G401.6 (cell line): ENCODE results near the gene TXNDC16.

Experiments used
- FAIRE-seq: peaks from 2 replicates; lab custom pipeline; 2012; peaks lifted over from hg19 to GRCh38; lab: Jason Lieb, UNC

Gene TXNDC16

GRCh38 chr14:52391881-52392615, 160.3 kb downstream of the TXNDC16 start:
- FAIRE-seq, result no peak
